ENCODE results near the gene PRPSAP2. TPM values are rescaled to one million over a fixed set of nuclear protein-coding genes. Genes with fewer than 3 reads are reported as not detected.
"Not testable (repeated sequence)": the region's sequence is repeated elsewhere in the genome, so short reads cannot be mapped to it uniquely, and the experiment has no call there.

The PRPSAP2 gene
- total RNA-seq, 1 donor from 2014 or later: 59.8 TPM

- intact Hi-C loops (cut with micrococcal nuclease): no loop called here
Measured at GRCh38 chr17:18888766-18889290, 30.9 kb downstream of the PRPSAP2 start.

- intact Hi-C loops (cut with micrococcal nuclease): no loop called here
Measured at GRCh38 chr17:18889658-18890057, 31.7 kb downstream of the PRPSAP2 start.

DNA sequence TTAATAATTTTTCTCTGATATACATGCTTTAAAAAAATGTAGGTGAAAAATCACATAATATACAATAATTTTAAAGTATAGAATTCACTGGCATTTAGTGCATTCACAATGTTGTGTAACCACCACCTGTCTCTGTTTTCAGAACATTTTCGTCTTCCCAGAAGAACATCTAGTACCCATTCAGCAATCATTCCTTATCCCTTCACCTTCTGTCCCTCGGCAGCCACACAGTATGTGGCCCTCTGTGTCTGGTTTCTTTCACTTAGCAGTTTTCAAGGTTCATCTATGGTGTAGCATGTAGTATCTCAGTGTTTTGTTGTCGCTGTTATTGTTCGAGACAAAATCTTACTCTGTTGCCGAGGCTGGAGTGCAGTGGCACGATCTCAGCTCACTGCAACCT, 33.6 kb downstream of the PRPSAP2 start:
- intact Hi-C loops (cut with micrococcal nuclease): no loop called here

- intact Hi-C loops (cut with micrococcal nuclease): no loop called here
Measured at GRCh38 chr17:18896146-18896545, 38.2 kb downstream of the PRPSAP2 start.

GRCh38 chr17:18896947-18897346, 39.0 kb downstream of the PRPSAP2 start:
- intact Hi-C loops (cut with micrococcal nuclease): no loop called here

DNA sequence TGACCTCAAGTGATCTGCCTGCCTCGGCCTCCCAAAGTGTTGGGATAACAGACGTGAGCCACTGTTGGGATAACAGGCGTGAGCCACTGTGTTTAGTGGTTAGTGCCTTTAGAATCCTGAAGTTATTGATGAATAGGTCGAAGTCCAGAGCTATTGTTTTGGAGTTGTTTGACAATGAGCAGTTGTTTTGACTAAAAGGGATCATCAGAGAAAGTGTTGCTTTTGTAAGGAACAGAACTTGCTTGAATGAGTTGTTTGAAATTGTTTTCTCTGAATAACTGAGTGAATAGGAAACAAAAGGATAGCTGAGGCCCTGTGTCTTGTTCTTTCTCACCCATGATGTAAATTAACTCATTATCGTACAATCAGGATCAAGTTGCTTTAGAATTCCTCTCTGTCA, 46.6 kb downstream of the PRPSAP2 start:
- intact Hi-C loops (cut with micrococcal nuclease): no loop called here

- intact Hi-C loops (cut with micrococcal nuclease): no loop called here
Measured at GRCh38 chr17:18905226-18905625, 47.3 kb downstream of the PRPSAP2 start.

DNA sequence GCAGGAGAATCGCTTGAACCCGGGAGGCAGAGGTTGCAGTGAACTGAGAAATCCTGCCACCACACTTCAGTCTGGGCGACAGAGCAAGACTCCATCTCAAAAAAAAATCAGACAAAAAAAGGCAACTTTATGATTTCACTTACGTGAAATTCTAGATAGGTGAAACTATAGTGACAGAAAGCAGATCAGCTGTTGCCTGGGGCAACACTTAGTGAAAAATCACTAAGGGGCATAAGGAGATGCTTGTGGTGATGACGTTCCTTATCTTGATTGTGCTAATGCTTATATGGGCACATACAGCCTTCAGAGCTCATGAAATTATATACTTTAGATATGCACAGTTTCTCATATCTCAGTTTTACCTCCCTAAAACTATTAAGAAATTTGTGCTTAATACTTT, 52.4 kb downstream of the PRPSAP2 start:
- intact Hi-C loops (cut with micrococcal nuclease): no loop called here

- intact Hi-C loops (cut with micrococcal nuclease): no loop called here
Measured at GRCh38 chr17:18910881-18911280, 53.0 kb downstream of the PRPSAP2 start.

- intact Hi-C loops (cut with micrococcal nuclease): no loop called here
Measured at GRCh38 chr17:18916816-18917500, 59.0 kb downstream of the PRPSAP2 start.

- intact Hi-C loops (cut with micrococcal nuclease): no loop called here
Measured at GRCh38 chr17:18917506-18918032, 59.6 kb downstream of the PRPSAP2 start.

- intact Hi-C loops (cut with micrococcal nuclease): loop anchor here (2.0 kb wide), 2 partner anchors 19 to 61 kb away; partner anchors contain the start of gene PRPSAP2
Measured at GRCh38 chr17:18919963-18920362, 62.0 kb downstream of the PRPSAP2 start.

DNA sequence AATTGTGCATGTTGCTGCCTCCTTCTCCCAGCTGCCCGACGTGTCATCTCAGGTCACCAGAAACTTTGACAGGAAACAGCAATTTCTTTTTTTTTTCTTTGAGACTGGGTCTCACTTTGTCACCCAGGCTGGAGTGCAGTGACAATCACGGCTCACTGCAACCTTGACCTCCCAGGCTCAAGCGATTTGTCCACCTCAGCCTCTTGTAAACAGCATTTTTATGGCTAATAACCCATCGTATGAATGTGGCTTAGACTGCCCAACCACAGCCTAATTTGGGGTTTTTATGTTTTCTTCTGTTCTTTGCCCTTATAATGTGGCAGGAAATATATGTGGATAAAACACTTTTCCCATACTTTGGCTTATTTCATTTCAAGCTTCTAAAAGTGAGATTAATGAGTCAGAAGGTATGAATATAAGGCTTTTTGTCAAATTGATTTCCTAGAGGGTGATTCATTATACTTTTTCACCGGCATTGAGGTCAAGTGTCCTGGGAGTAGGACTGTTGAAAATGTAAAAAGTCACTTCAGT, 63.0 kb downstream of the PRPSAP2 start:
- intact Hi-C loops (cut with micrococcal nuclease): loop anchor here (2.0 kb wide), 2 partner anchors 20 to 62 kb away; partner anchors contain the start of gene PRPSAP2

GRCh38 chr17:18921485-18921884, 63.6 kb downstream of the PRPSAP2 start:
- intact Hi-C loops (cut with micrococcal nuclease): loop anchor here (2.0 kb wide), 2 partner anchors 21 to 63 kb away; partner anchors contain the start of gene PRPSAP2

DNA sequence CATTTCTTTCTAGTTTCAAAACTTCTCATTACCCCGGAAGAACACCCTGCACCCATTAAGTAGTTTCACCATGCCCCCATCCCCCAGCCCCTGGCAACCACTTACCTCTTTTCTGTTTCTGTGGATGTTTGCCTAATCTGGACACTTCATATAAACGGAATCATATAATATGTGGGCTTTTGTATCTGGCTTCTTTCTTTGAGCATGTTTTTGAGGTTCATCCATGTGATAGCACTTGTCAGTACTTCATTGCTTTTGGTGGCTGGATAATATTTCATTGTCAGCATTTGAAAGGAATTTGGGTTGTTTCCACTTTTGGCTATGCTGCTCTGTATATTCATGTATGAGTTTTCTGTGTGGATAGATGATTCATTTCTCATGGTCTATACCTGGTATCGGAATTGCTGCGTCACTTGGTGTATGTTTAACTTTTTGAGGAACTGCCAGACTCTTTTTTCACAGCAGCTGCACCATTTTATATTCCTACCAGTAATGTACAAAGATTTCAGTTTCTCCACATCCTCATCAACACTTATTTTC, 64.1 kb downstream of the PRPSAP2 start:
- intact Hi-C loops (cut with micrococcal nuclease): loop anchor here (2.0 kb wide), 2 partner anchors 21 to 63 kb away; partner anchors contain the start of gene PRPSAP2

DNA sequence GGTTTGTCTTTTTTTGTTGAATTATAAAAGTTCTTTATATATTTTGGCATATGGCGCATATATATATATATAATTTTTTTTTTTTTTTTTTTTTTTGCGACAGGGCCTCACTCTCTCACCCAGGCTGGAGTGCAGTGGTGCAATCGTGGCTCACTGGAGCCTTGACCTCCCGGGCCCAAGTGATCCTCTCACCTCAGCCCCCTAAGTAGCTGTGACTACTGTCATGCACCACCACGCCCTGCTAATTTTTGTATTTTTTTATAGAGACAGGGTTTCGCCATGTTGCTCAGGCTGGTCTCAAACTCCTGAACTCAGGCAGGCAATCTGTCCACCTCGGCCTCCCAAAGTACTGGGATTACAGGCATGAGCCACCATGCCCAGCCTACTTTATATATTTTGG, 64.7 kb downstream of the PRPSAP2 start:
- intact Hi-C loops (cut with micrococcal nuclease): not testable (repeated sequence)

DNA sequence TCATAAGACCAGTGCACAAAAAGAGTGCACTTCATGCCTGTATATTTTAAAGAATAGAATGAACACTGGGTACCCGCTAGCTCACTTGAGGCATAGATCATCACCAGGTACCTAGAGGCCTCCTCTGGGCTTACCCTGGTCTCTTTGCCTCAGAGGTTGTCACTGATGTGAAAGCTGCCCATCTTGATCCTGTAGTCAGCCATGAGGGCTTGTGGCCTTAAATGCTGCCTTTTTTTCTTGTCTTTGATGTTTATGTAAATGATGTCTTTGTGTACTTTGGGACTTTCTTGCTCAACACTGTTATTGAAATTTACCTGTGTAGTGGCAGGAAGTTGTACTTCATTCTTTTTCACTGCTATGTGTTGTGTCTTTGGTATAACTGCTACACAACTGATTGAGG, 67.3 kb downstream of the PRPSAP2 start:
- intact Hi-C loops (cut with micrococcal nuclease): no loop called here

DNA sequence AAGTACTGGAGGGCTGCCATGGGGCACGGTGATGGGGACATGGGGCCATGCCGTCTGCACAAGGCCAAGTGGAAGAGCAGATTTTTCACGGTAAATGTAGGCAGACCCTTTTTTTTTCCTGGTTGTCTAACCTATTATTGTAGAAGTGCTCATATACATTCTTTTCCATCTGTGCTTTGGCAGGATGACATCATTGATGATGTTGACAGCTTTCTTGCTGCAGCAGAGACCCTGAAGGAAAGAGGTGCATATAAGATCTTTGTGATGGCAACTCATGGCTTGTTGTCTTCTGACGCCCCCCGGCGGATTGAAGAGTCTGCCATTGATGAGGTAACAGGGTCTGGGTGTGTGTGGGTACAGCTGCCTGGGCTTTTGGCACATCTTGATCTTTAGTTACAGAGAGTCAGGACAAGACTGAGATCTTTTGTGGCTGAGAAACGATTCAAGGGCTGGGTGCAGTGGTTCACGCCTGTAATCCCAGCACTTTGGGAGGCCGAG, 70.7 kb downstream of the PRPSAP2 start:
- intact Hi-C loops (cut with micrococcal nuclease): no loop called here

- intact Hi-C loops (cut with micrococcal nuclease): no loop called here
Measured at GRCh38 chr17:18932360-18933055, 74.6 kb downstream of the PRPSAP2 start.

GRCh38 chr17:18933102-18934058, 75.4 kb downstream of the PRPSAP2 start:
- intact Hi-C loops (cut with micrococcal nuclease): no loop called here

Measured in T-helper 2 cell treated with Interferon-gamma antibody and Interleukin-4, amounts not matched to agents 100 ng/mL and 5 ng/mL, for 36 hours (primary cell).